K562 (cell line): Measurements from ENCODE around the gene NEU3. TPM values are rescaled to one million over a fixed set of nuclear protein-coding genes. Genes with fewer than 3 reads are reported as not detected.

Source experiments
- BRD4 ChIP-seq: fragments of 200-600 bp; sonication (generic); IDR thresholded peaks from 2 replicates; pipeline ENCODE4 v1.6.1; 2017; ENCODE audit warnings: inconsistent platforms
- CHCHD3 ChIP-seq: fragments of 250-450 bp; sonication (Bioruptor Pico); IDR thresholded peaks from 2 replicates; pipeline ENCODE4 v2.1.2; 2022; ENCODE audit warnings: mild to moderate bottlenecking
- FOSL1 ChIP-seq: fragments of 200-800 bp; sonication (Bioruptor generic); conservative IDR thresholded peaks from 2 replicates; pipeline ENCODE4 v1.6.1; 2016; ENCODE audit warnings: missing genetic modification characterization, missing compliant biosample characterization
- HDAC8 ChIP-seq: fragments of 450-650 bp; IDR thresholded peaks from 2 replicates; pipeline ENCODE4 v1.6.1; 2016; ENCODE audit warnings: mild to moderate bottlenecking, missing genetic modification characterization, moderate library complexity, missing compliant biosample characterization
- PHB ChIP-seq: fragments of 250-450 bp; sonication (Bioruptor Pico); IDR thresholded peaks from 2 replicates; pipeline ENCODE4 v1.5.0; 2021
- ZBED1 ChIP-seq: IDR thresholded peaks from 2 replicates; pipeline ENCODE4 v1.6.1; 2014
- polyA plus RNA-seq, 8 experiments: library from polyadenylated mRNA; depleted of rRNA in 4 of 8; stranded (reverse) in 5 of 8; unstranded in 3 of 8; fragments of >200 nt; fragmentation: Nextera tagmentation in 2 of 8; fragmentation: Illumina TruSeq in 1 of 8; extraction: Ambion mirVana in 2 of 8; extraction: Trizol in 1 of 8; gene quantifications; 2 replicates each; pipeline versions ENCODE4 v1.2.1 to v1.2.3, GENCODE V29; 2011 to 2014; ENCODE audit warnings: inconsistent platforms in 1 of 8, missing spikeins in 1 of 8
- total RNA-seq, 7 experiments: library from RNA; depleted of rRNA in 6 of 7; stranded (reverse); fragments of >200 nt in 6 of 7; fragmentation: Illumina TruSeq in 2 of 7; extraction: Trizol in 2 of 7; gene quantifications; 2 replicates each; pipeline versions ENCODE4 v1.2.1 to v1.2.3, GENCODE V29; 2011 to 2021; ENCODE audit warnings: low replicate concordance in 1 of 7
- TF ChIP-seq, protein P1 (sequence below), 3 experiments: IDR thresholded peaks in 2 of 3; conservative IDR thresholded peaks in 1 of 3; 2 replicates each; pipeline ENCODE4 v1.5.1; 2011 to 2012; ENCODE audit warnings: low read length in 3 of 3, mild to moderate bottlenecking in 3 of 3, control low read depth in 2 of 3, improper control_type of control experiment in 1 of 3, inconsistent platforms in 1 of 3, low read depth in 1 of 3, mixed read lengths in 1 of 3, moderate library complexity in 1 of 3; ENCODE audit not compliant: insufficient read depth in 2 of 3
- TF ChIP-seq, protein P2 (sequence below): IDR thresholded peaks from 2 replicates; pipeline ENCODE4 v1.6.1; 2011; ENCODE audit warnings: borderline replicate concordance, low read depth, mild to moderate bottlenecking, moderate library complexity, low read length; ENCODE audit not compliant: insufficient read depth, poor library complexity, severe bottlenecking
- TF ChIP-seq, protein P3 (sequence below): sonication (generic); formaldehyde crosslinking; IDR thresholded peaks from 2 replicates; pipeline ENCODE4 v1.8.0; 2023; ENCODE audit warnings: mild to moderate bottlenecking, missing genetic modification reagents
- TF ChIP-seq, protein P4 (sequence below): fragments of 450-650 bp; formaldehyde crosslinking; IDR thresholded peaks from 2 replicates; pipeline ENCODE4 v1.4.0; 2022; ENCODE audit warnings: mild to moderate bottlenecking, moderate library complexity
- TF ChIP-seq, protein P5 (sequence below): sonication (generic); formaldehyde crosslinking; IDR thresholded peaks from 2 replicates; pipeline ENCODE4 v1.8.0; 2022; ENCODE audit warnings: mild to moderate bottlenecking, missing genetic modification reagents, borderline replicate concordance
- TF ChIP-seq, protein P6 (sequence below): sonication (generic); formaldehyde crosslinking; IDR thresholded peaks from 2 replicates; pipeline ENCODE4 v1.8.0; 2022; ENCODE audit warnings: missing genetic modification reagents, mild to moderate bottlenecking, borderline replicate concordance
- TF ChIP-seq, protein P7 (sequence below): fragments of 250-450 bp; sonication (Bioruptor Pico); IDR thresholded peaks from 2 replicates; pipeline ENCODE4 v1.8.0; 2021; ENCODE audit warnings: borderline replicate concordance, mild to moderate bottlenecking, moderate library complexity; ENCODE audit not compliant: poor library complexity, severe bottlenecking

NEU3 gene
- total and polyA plus RNA-seq, 9 of the 15 experiments (the other 6 are each of a cell fraction or from before 2014, with no cell fraction given), result 6.2 to 41.3 (median 31.1) TPM

DNA sequence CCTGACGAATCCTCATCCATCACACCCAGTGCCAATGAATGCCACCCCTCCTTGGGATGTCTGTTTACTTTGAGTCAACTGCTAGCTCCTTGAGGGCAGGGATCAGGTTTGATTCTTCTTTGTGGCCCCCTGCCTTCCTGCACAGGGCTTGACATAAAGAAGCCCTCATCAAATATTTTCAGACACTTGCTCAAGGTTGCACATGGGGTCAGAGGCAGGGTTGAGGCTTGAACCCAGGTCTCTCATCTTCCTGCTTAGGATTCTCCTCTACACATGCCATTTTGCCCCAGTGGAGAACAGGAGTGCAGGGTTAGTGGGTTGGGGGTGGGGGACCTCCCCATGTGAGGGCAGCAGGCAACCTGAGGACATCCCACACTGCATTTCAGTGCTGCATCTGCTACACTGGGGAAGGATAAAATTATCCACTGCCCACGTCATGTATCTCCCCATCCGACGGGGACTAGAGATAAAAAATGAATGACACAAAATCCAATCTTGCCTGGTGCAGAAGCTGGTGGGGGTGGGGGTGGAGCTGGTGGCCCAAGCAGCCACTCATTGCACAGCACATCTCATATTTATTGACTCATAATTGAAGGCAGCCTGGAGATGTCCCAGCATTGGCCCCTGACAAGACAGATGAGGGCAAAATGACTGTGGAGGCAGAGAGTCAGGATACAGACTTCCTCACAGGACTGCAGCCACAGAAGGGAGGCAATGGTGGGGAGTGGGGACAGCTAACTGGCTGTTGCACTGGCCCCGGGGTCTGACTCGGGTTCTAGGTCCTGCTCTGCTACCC, 41.3 kb downstream of the NEU3 start (continued):
- TF ChIP-seq, protein P1, sequence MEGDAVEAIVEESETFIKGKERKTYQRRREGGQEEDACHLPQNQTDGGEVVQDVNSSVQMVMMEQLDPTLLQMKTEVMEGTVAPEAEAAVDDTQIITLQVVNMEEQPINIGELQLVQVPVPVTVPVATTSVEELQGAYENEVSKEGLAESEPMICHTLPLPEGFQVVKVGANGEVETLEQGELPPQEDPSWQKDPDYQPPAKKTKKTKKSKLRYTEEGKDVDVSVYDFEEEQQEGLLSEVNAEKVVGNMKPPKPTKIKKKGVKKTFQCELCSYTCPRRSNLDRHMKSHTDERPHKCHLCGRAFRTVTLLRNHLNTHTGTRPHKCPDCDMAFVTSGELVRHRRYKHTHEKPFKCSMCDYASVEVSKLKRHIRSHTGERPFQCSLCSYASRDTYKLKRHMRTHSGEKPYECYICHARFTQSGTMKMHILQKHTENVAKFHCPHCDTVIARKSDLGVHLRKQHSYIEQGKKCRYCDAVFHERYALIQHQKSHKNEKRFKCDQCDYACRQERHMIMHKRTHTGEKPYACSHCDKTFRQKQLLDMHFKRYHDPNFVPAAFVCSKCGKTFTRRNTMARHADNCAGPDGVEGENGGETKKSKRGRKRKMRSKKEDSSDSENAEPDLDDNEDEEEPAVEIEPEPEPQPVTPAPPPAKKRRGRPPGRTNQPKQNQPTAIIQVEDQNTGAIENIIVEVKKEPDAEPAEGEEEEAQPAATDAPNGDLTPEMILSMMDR (IDR thresholded peaks at IDR 0.05 in 2 of 3, conservative IDR thresholded peaks at IDR 0.05 in 1 of 3; ENCODE audit: insufficient read depth in 2 of 3, low read depth in 1 of 3, low read length in 3 of 3), result no peak
- TF ChIP-seq CHCHD3 (CRISPR knock-in tag) (no peak), PHB (CRISPR knock-in tag) (no peak), BRD4 (no peak), ZBED1 (no peak), HDAC8 (tag) (no peak), FOSL1 (tag) (no peak; the same call in 1 of the 2 replicates)
- TF ChIP-seq, protein P2, sequence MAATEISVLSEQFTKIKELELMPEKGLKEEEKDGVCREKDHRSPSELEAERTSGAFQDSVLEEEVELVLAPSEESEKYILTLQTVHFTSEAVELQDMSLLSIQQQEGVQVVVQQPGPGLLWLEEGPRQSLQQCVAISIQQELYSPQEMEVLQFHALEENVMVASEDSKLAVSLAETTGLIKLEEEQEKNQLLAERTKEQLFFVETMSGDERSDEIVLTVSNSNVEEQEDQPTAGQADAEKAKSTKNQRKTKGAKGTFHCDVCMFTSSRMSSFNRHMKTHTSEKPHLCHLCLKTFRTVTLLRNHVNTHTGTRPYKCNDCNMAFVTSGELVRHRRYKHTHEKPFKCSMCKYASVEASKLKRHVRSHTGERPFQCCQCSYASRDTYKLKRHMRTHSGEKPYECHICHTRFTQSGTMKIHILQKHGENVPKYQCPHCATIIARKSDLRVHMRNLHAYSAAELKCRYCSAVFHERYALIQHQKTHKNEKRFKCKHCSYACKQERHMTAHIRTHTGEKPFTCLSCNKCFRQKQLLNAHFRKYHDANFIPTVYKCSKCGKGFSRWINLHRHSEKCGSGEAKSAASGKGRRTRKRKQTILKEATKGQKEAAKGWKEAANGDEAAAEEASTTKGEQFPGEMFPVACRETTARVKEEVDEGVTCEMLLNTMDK, result no peak
- TF ChIP-seq, protein P3, sequence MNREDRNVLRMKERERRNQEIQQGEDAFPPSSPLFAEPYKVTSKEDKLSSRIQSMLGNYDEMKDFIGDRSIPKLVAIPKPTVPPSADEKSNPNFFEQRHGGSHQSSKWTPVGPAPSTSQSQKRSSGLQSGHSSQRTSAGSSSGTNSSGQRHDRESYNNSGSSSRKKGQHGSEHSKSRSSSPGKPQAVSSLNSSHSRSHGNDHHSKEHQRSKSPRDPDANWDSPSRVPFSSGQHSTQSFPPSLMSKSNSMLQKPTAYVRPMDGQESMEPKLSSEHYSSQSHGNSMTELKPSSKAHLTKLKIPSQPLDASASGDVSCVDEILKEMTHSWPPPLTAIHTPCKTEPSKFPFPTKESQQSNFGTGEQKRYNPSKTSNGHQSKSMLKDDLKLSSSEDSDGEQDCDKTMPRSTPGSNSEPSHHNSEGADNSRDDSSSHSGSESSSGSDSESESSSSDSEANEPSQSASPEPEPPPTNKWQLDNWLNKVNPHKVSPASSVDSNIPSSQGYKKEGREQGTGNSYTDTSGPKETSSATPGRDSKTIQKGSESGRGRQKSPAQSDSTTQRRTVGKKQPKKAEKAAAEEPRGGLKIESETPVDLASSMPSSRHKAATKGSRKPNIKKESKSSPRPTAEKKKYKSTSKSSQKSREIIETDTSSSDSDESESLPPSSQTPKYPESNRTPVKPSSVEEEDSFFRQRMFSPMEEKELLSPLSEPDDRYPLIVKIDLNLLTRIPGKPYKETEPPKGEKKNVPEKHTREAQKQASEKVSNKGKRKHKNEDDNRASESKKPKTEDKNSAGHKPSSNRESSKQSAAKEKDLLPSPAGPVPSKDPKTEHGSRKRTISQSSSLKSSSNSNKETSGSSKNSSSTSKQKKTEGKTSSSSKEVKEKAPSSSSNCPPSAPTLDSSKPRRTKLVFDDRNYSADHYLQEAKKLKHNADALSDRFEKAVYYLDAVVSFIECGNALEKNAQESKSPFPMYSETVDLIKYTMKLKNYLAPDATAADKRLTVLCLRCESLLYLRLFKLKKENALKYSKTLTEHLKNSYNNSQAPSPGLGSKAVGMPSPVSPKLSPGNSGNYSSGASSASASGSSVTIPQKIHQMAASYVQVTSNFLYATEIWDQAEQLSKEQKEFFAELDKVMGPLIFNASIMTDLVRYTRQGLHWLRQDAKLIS (CRISPR knock-in tag), result no peak
- TF ChIP-seq, protein P4, sequence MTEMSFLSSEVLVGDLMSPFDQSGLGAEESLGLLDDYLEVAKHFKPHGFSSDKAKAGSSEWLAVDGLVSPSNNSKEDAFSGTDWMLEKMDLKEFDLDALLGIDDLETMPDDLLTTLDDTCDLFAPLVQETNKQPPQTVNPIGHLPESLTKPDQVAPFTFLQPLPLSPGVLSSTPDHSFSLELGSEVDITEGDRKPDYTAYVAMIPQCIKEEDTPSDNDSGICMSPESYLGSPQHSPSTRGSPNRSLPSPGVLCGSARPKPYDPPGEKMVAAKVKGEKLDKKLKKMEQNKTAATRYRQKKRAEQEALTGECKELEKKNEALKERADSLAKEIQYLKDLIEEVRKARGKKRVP (CRISPR knock-in tag), result no peak
- TF ChIP-seq, protein P5, sequence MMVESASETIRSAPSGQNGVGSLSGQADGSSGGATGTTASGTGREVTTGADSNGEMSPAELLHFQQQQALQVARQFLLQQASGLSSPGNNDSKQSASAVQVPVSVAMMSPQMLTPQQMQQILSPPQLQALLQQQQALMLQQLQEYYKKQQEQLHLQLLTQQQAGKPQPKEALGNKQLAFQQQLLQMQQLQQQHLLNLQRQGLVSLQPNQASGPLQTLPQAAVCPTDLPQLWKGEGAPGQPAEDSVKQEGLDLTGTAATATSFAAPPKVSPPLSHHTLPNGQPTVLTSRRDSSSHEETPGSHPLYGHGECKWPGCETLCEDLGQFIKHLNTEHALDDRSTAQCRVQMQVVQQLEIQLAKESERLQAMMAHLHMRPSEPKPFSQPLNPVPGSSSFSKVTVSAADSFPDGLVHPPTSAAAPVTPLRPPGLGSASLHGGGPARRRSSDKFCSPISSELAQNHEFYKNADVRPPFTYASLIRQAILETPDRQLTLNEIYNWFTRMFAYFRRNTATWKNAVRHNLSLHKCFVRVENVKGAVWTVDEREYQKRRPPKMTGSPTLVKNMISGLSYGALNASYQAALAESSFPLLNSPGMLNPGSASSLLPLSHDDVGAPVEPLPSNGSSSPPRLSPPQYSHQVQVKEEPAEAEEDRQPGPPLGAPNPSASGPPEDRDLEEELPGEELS (CRISPR knock-in tag), result no peak
- TF ChIP-seq, protein P6, sequence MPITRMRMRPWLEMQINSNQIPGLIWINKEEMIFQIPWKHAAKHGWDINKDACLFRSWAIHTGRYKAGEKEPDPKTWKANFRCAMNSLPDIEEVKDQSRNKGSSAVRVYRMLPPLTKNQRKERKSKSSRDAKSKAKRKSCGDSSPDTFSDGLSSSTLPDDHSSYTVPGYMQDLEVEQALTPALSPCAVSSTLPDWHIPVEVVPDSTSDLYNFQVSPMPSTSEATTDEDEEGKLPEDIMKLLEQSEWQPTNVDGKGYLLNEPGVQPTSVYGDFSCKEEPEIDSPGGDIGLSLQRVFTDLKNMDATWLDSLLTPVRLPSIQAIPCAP, result no peak
- TF ChIP-seq, protein P7, sequence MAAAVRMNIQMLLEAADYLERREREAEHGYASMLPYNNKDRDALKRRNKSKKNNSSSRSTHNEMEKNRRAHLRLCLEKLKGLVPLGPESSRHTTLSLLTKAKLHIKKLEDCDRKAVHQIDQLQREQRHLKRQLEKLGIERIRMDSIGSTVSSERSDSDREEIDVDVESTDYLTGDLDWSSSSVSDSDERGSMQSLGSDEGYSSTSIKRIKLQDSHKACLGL (CRISPR knock-in tag), result no peak
